CD14-positive monocyte (primary cell): Measurements from ENCODE around the gene SIMC1. TPM values are rescaled to one million over a fixed set of nuclear protein-coding genes. Genes with fewer than 3 reads are reported as not detected.

Source experiments
- DNase-seq, 3 donors: peaks; one replicate each; pipeline ENCODE4 v3.0.0-alpha.2; 2011 to 2022
- H2AFZ ChIP-seq: 2 replicates; pipeline ENCODE4 v1.6.0; 2012; ENCODE audit warnings: mild to moderate bottlenecking, low read depth, low read length, inconsistent platforms; ENCODE audit not compliant: insufficient read depth, poor library complexity, severe bottlenecking
- H3K27ac ChIP-seq, 2 donors: 1 replicate in 1 of 2; 2 replicates in 1 of 2; pipeline ENCODE4 v1.5.1; 2012 to 2013; ENCODE audit warnings: low read length in 2 of 2, control low read depth in 1 of 2, inconsistent platforms in 1 of 2, low read depth in 1 of 2, mild to moderate bottlenecking in 1 of 2
- H3K27me3 ChIP-seq, 2 donors: one replicate each; pipeline versions ENCODE4 v1.6.0 to v1.6.1; 2011 to 2013; ENCODE audit warnings: low read length in 2 of 2; ENCODE audit not compliant: control insufficient read depth in 2 of 2, insufficient read depth in 2 of 2
- H3K36me3 ChIP-seq, 2 donors: replicated peaks in 1 of 2; 1 replicate in 1 of 2; 2 replicates in 1 of 2; pipeline versions ENCODE4 v1.5.1 to v1.6.1; 2012 to 2013; ENCODE audit warnings: low read length in 2 of 2, control low read depth in 1 of 2, inconsistent platforms in 1 of 2, mild to moderate bottlenecking in 1 of 2; ENCODE audit not compliant: insufficient read depth in 2 of 2, control insufficient read depth in 1 of 2
- H3K4me1 ChIP-seq, 2 donors: 1 replicate in 1 of 2; 2 replicates in 1 of 2; pipeline versions ENCODE4 v1.5.1 to v1.6.1; 2012 to 2013; ENCODE audit warnings: low read length in 2 of 2, control low read depth in 1 of 2, inconsistent platforms in 1 of 2, mild to moderate bottlenecking in 1 of 2, moderate library complexity in 1 of 2; ENCODE audit not compliant: insufficient read depth in 2 of 2, control insufficient read depth in 1 of 2
- H3K4me2 ChIP-seq: replicated peaks from 2 replicates; pipeline ENCODE3; 2012; ENCODE audit warnings: low read length, moderate library complexity, mild to moderate bottlenecking; ENCODE audit not compliant: poor library complexity, severe bottlenecking; ENCODE audit errors: extremely low read depth
- H3K4me3 ChIP-seq, 3 experiments: fragments of 200-600 bp in 1 of 3; sonication (generic) in 1 of 3; replicated peaks in 1 of 3; 1 replicate in 2 of 3; 2 replicates in 1 of 3; pipeline ENCODE4 v1.5.1; 2011 to 2013; ENCODE audit warnings: low read length in 3 of 3, mild to moderate bottlenecking in 3 of 3, control low read depth in 2 of 3, low read depth in 2 of 3, inconsistent platforms in 1 of 3, moderate library complexity in 1 of 3
- H3K79me2 ChIP-seq: 2 replicates; pipeline ENCODE4 v1.6.0; 2012; ENCODE audit warnings: mild to moderate bottlenecking, control low read depth, inconsistent platforms, low read length, moderate library complexity; ENCODE audit not compliant: insufficient read depth
- H3K9ac ChIP-seq: 2 replicates; pipeline ENCODE4 v1.6.0; 2017; ENCODE audit warnings: low read length, mild to moderate bottlenecking; ENCODE audit not compliant: insufficient read depth, poor library complexity, severe bottlenecking
- H3K9me3 ChIP-seq, 2 donors: replicated peaks in 1 of 2; 1 replicate in 1 of 2; 2 replicates in 1 of 2; pipeline versions ENCODE4 v1.5.1 to v1.6.1; 2012 to 2013; ENCODE audit warnings: low read length in 2 of 2, control low read depth in 1 of 2; ENCODE audit not compliant: control insufficient read depth in 1 of 2, insufficient read depth in 1 of 2
- H4K20me1 ChIP-seq: 2 replicates; pipeline ENCODE4 v1.6.0; 2012; ENCODE audit warnings: mild to moderate bottlenecking, low read length, control low read depth, moderate library complexity; ENCODE audit not compliant: insufficient read depth
- H3K27ac Mint-ChIP-seq, 7 donors: one replicate each; pipeline ENCODE4 v1.8.0; 2020; ENCODE audit warnings: mild to moderate bottlenecking in 7 of 7, mixed read lengths in 7 of 7, moderate library complexity in 6 of 7, inconsistent platforms in 2 of 7
- H3K27me3 Mint-ChIP-seq, 3 donors: one replicate each; pipeline ENCODE4 v1.8.0; 2021 to 2022; ENCODE audit warnings: low read depth in 3 of 3, mild to moderate bottlenecking in 3 of 3, mixed read lengths in 3 of 3, moderate library complexity in 3 of 3, inconsistent platforms in 1 of 3
- H3K36me3 Mint-ChIP-seq, 2 donors: one replicate each; pipeline ENCODE4 v1.8.0; 2020; ENCODE audit warnings: mixed read lengths in 2 of 2, inconsistent platforms in 1 of 2, mild to moderate bottlenecking in 1 of 2
- H3K4me1 Mint-ChIP-seq: one replicate; pipeline ENCODE4 v1.8.0; 2020; ENCODE audit warnings: mild to moderate bottlenecking, mixed read lengths
- H3K4me3 Mint-ChIP-seq, 2 donors: one replicate each; pipeline ENCODE4 v1.8.0; 2020; ENCODE audit warnings: mild to moderate bottlenecking in 2 of 2, mixed read lengths in 2 of 2, moderate library complexity in 1 of 2
- H3K9me3 Mint-ChIP-seq, 7 donors: one replicate each; pipeline ENCODE4 v1.8.0; 2020 to 2022; ENCODE audit warnings: mixed read lengths in 7 of 7, mild to moderate bottlenecking in 6 of 7, moderate library complexity in 6 of 7, inconsistent platforms in 2 of 7
- CTCF ChIP-seq: fragments of 200-600 bp; IDR thresholded peaks from one replicate; pipeline ENCODE4 v1.8.0; 2022; ENCODE audit warnings: antibody characterized with exemption, mild to moderate bottlenecking
- whole genome bisulfite sequencing: methylation state at CpG from one replicate; pipeline ENCODE4 v1.1.5; 2013; ENCODE audit warnings: missing lambda C conversion rate; ENCODE audit not compliant: insufficient coverage; 5-methylcytosine and 5-hydroxymethylcytosine counted together
- intact Hi-C, 2 donors: fragments of 100-400 bp; cut with micrococcal nuclease; formaldehyde crosslinking; loops; one replicate each; pipeline versions ENCODE4 v1.15.0 to v1.15.1; 2023
- polyA plus RNA-seq, 3 donors: library from polyadenylated mRNA; depleted of rRNA in 1 of 3; unstranded in 2 of 3; stranded (reverse) in 1 of 3; fragments of 300-500 nt in 2 of 3; fragments of >200 nt in 1 of 3; fragmentation: Illumina TruSeq in 2 of 3; gene quantifications; 1 replicate in 2 of 3; 2 replicates in 1 of 3; pipeline ENCODE4 v1.2.3, GENCODE V29; 2012 to 2021

The SIMC1 gene
- polyA plus RNA-seq, 3 donors = 2.3 to 8.4 (median 3.7) TPM

GRCh38 chr5:176319827-176320554 is 81.8 kb downstream of the SIMC1 start:
- no peaks in the 10 kb centered on the region for H3K9me3 ChIP-seq
- Mint-ChIP-seq H3K9me3 (peaks cover 0 to under 1% (median 0%) of the 10 kb centered on the region in 7 donors), H3K27ac (no peak overlapping the region), H3K36me3 (peaks cover 53 to 62% of the 10 kb centered on the region in 2 donors), H3K4me1 (no peaks in the 10 kb centered on the region), H3K4me3 (no peak overlapping the region), H3K27me3 (no peaks in the 10 kb centered on the region)
- TF ChIP-seq CTCF = no peak
- H3K4me3 ChIP-seq = no peak overlapping the region
- H3K79me2 ChIP-seq = no peaks in the 10 kb centered on the region
- no peak overlapping the region for H3K9ac ChIP-seq
- no peak for DNase-seq
- no peaks in the 10 kb centered on the region for H3K27me3 ChIP-seq
- no peaks in the 10 kb centered on the region for H4K20me1 ChIP-seq
- no peak overlapping the region for H2AFZ ChIP-seq
- no peaks in the 10 kb centered on the region for H3K4me1 ChIP-seq
- intact Hi-C loops = no loop called here
- H3K27ac ChIP-seq = no peak overlapping the region
- no peak overlapping the region for H3K4me2 ChIP-seq
- WGBS = 97% methylated on average over 4 of the region's 9 CpGs
- peaks cover 50 to 93% of the 10 kb centered on the region in 2 donors for H3K36me3 ChIP-seq

GRCh38 chr5:176320577-176320976 is 82.4 kb downstream of the SIMC1 start:
- H3K4me3 Mint-ChIP-seq = no peak overlapping the region

More at GRCh38 chr5:176320577-176320976, 82.4 kb downstream of the SIMC1 start:
- H3K79me2 ChIP-seq = no peaks in the 10 kb centered on the region
- H3K27me3 ChIP-seq = no peaks in the 10 kb centered on the region
- Mint-ChIP-seq H3K36me3 (peaks cover 47 to 62% of the 10 kb centered on the region in 2 donors), H3K27ac (no peak overlapping the region), H3K9me3 (peaks cover 0 to 5% (median 0%) of the 10 kb centered on the region in 7 donors), H3K27me3 (no peaks in the 10 kb centered on the region), H3K4me1 (no peaks in the 10 kb centered on the region)
- H3K9ac ChIP-seq = no peak overlapping the region
- H4K20me1 ChIP-seq = no peaks in the 10 kb centered on the region
- H3K9me3 ChIP-seq = no peaks in the 10 kb centered on the region
- no CpG with 5 or more reads among the region's 3 CpGs for WGBS
- peaks cover 44 to 89% of the 10 kb centered on the region in 2 donors for H3K36me3 ChIP-seq
- DNase-seq = no peak
- no peak overlapping the region for H3K4me3 ChIP-seq
- no peak overlapping the region for H3K27ac ChIP-seq
- H3K4me2 ChIP-seq = no peak overlapping the region
- intact Hi-C loops = no loop called here
- H2AFZ ChIP-seq = no peak overlapping the region
- H3K4me1 ChIP-seq = no peaks in the 10 kb centered on the region
- TF ChIP-seq CTCF = no peak
